ENCODE data around the gene ENTHD1.

- TF ChIP-seq CTCF (IDR thresholded peaks at IDR 0.05; ENCODE audit: extremely low read depth in 1 of 2, insufficient read depth in 1 of 2, low read depth in 1 of 2, low read length in 2 of 2) = no peak
- no peak for TF ChIP-seq POLR2AphosphoS5 (IDR thresholded peaks at IDR 0.05; ENCODE audit: insufficient read depth, low read depth, low read length)
- TF ChIP-seq POLR2A (IDR thresholded peaks at IDR 0.05; ENCODE audit: low read depth, low read length) = no peak
- TF ChIP-seq EZH2 (IDR thresholded peaks at IDR 0.05; ENCODE audit: borderline replicate concordance, low read depth, low read length, severe bottlenecking) = no peak
- TF ChIP-seq MAX (IDR thresholded peaks at IDR 0.05; ENCODE audit: insufficient read depth, insufficient read length) = no peak
Observed at GRCh38 chr22:39936523-39937145, 43.1 kb upstream of the ENTHD1 start.
